CD4-positive, alpha-beta T cell treated with Interleukin-10 for 1 hour (primary cell): ENCODE data around the gene RPS8.
"Not testable (repeated sequence)": the region's sequence is repeated elsewhere in the genome, so short reads cannot be mapped to it uniquely, and the experiment has no call there.

ENCODE experiments used
- DNase-seq: peaks from one replicate; pipeline ENCODE4 v3.0.0-alpha.2; 2020

Gene RPS8

GRCh38 chr1:44783697-44784093 lies 8.4 kb downstream of the RPS8 start:
- no peak for DNase-seq

- DNase-seq: peak; percentile 44
Measured at GRCh38 chr1:44784094-44785028, 9.0 kb downstream of the RPS8 start.

- DNase-seq: no peak
Measured at GRCh38 chr1:44785029-44785380, 9.7 kb downstream of the RPS8 start.

- DNase-seq: no peak
Measured at GRCh38 chr1:44785501-44786137, 10.3 kb downstream of the RPS8 start.

- peak; percentile 82 for DNase-seq
Measured at GRCh38 chr1:44786138-44786840, 10.9 kb downstream of the RPS8 start.

- DNase-seq: no peak
Measured at GRCh38 chr1:44786841-44787426, 11.6 kb downstream of the RPS8 start.

- DNase-seq: no peak
Measured at GRCh38 chr1:44787506-44787905, 12.2 kb downstream of the RPS8 start.

- DNase-seq: no peak
Measured at GRCh38 chr1:44788120-44788860, 12.9 kb downstream of the RPS8 start, which contains the start of gene BEST4. Gene BEST4, minus strand, starts transcription at chr1:44788170. Its CDS starts 465 bp downstream, at chr1:44787705.

GRCh38 chr1:44790968-44791801 lies 15.8 kb downstream of the RPS8 start:
- no peak for DNase-seq

- DNase-seq: no peak
Measured at GRCh38 chr1:44792736-44793502, 17.6 kb downstream of the RPS8 start.

GRCh38 chr1:44797886-44798285 lies 22.5 kb downstream of the RPS8 start:
- not testable (repeated sequence) for DNase-seq

- no peak for DNase-seq
Measured at GRCh38 chr1:44798481-44799365, 23.4 kb downstream of the RPS8 start.

GRCh38 chr1:44799770-44800584 lies 24.6 kb downstream of the RPS8 start, which contains the start of gene PLK3:
Gene PLK3, plus strand, starts transcription at chr1:44800377. Its CDS starts 87 bp downstream, at chr1:44800464.
- peak; percentile 99 for DNase-seq

GRCh38 chr1:44801491-44802305 lies 26.4 kb downstream of the RPS8 start:
- DNase-seq: peak; percentile 56

- DNase-seq: no peak
Measured at GRCh38 chr1:44802306-44803061, 27.1 kb downstream of the RPS8 start.

- DNase-seq: no peak
Measured at GRCh38 chr1:44803062-44803311, 27.6 kb downstream of the RPS8 start.
